Chondrocyte (in vitro differentiated cells): ENCODE measurements around the gene ZNF345. TPM values are rescaled to one million over a fixed set of nuclear protein-coding genes. Genes with fewer than 3 reads are reported as not detected.

Experiments used
- DNase-seq: peaks from one replicate; pipeline ENCODE4 v3.0.0; 2021; ENCODE audit warnings: mixed read lengths, low spot score
- H3K27ac Mint-ChIP-seq: one replicate; pipeline ENCODE4 v1.8.0; 2021; ENCODE audit warnings: mild to moderate bottlenecking, moderate library complexity, mixed read lengths; ENCODE audit not compliant: unreplicated experiment
- H3K27me3 Mint-ChIP-seq: 2 replicates; pipeline ENCODE4 v1.8.0; 2021; ENCODE audit warnings: low read depth, mixed read lengths
- H3K36me3 Mint-ChIP-seq: 2 replicates; pipeline ENCODE4 v1.8.0; 2021; ENCODE audit warnings: low read depth, mixed read lengths
- H3K4me1 Mint-ChIP-seq: 2 replicates; pipeline ENCODE4 v1.8.0; 2021; ENCODE audit warnings: low read depth, mild to moderate bottlenecking, mixed read lengths
- H3K4me3 Mint-ChIP-seq: one replicate; pipeline ENCODE4 v1.8.0; 2021; ENCODE audit warnings: mild to moderate bottlenecking, moderate library complexity, mixed read lengths; ENCODE audit not compliant: unreplicated experiment
- H3K9me3 Mint-ChIP-seq: 2 replicates; pipeline ENCODE4 v1.8.0; 2021; ENCODE audit warnings: low read depth, mixed read lengths
- CTCF ChIP-seq: fragments of 200-600 bp; sonication (generic); IDR thresholded peaks from 2 replicates; pipeline ENCODE4 v1.5.0; 2021; ENCODE audit warnings: antibody characterized with exemption, mild to moderate bottlenecking, moderate library complexity
- total RNA-seq: library from RNA; stranded (reverse); gene quantifications from 3 replicates; pipeline ENCODE4 v1.2.1, GENCODE V29; 2021

The ZNF345 gene
- total RNA-seq, 1 donor from 2014 or later, result 4.7 TPM

DNA sequence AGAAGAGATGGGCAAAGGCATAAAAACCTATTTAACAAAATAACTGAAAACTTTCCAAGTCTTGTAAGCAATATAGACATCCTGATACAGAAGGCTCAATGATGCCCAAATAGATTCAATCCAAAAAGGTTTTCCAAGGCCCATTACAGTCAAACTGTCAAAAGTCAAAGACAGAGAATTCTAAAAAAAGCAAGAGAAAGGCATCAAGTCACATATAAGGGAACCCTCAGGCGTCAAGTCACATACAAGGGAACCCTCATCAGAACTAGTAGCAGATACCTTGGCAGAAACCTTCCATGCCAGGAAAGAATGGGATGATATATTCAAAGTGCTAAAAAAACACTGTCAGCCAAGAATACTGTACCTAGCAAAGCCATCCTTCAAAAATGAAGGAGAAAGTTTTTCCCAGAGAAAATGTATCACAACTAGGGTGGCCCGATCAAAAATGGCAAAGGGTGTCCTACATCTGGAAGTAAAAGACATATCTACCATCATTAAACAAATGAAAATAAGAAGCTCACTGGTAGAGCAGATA lies 44.2 kb downstream of the ZNF345 start:
- H3K27me3 Mint-ChIP-seq, result no peaks in the 10 kb centered on the region
- no peak for DNase-seq
- no peak for TF ChIP-seq CTCF
- H3K27ac Mint-ChIP-seq, result no peak overlapping the region
- no peak overlapping the region for H3K4me3 Mint-ChIP-seq
- peaks cover 79% of the 10 kb centered on the region for H3K36me3 Mint-ChIP-seq
- no peaks in the 10 kb centered on the region for H3K4me1 Mint-ChIP-seq
- peaks cover 76% of the 10 kb centered on the region for H3K9me3 Mint-ChIP-seq

DNA sequence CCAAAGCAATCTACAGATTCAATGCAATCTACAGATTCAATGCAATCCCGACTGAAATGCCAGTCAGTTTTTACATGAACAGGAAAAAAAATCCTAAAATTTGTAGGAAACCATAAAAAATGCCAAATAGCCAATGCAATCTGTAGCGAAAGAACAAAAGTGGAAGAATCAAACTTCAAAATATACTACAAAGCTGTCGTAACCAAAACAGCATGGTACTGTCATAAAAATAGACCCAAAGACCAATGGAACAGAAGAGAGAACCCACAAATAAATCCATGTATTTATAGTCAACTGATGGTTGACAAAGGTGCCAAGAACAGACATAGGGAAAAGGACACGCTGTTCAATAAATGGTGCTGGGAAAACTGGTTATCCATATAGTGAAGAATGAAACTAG lies 47.7 kb downstream of the ZNF345 start:
- no peak overlapping the region for H3K27ac Mint-ChIP-seq

DNA sequence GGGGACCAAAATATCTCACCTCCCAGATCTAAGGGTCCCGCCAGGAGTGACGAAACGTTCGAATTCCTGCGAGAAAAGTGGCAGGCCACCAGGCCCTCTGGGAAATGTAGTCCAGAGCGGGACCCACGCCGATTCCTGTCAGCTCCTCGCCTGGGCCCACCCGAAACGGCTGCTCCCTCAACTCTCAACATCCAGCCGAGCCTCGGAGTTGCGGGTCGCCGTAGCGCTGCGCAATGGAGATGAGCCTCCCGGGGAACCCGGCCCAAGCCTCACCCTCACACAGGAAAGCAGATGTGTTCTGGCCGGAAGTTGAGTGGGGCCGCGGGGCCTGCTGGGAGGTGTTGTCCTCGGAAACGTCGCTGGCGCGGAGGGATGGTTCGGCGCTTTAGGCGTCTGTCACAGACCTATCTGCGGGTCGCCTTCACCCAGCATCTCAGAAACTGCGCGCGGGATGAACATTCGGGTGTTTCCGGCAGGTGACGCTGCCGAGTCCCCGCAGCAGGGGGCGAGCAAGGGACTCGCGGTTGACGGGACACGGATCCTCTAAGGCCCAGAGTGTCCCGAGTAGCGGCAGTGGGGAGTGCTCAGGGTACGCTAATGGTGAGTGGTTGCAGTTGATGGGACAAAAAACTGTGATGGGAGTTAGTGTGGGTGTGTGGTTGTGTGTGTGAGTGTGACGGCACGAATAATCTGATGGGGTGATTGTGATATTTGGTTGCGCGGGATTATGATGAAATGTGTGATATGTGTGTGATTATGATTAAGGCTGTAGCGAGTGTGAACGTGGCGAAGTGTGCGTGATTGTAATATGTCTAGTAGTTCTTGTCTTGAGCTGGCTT lies 65.5 kb downstream of the ZNF345 start, which contains the start of the genes ZNF568 and ZNF829:
TSS of gene ZNF568 (plus strand) at position 341 of the 839 bp plus-strand sequence. CDS start 6,439 bp downstream, outside the sequence.
TSS of gene ZNF829 (minus strand) at position 300 of the 839 bp plus-strand sequence. CDS start 1,124 bp downstream, outside the sequence.
- DNase-seq, result peak; percentile 96
- peaks cover 41% of the 10 kb centered on the region for H3K9me3 Mint-ChIP-seq
- H3K36me3 Mint-ChIP-seq, result peaks cover 47% of the 10 kb centered on the region
- TF ChIP-seq CTCF, result peak; percentile 87
- H3K27ac Mint-ChIP-seq, result peak within 1 kb of the TSS; percentile 95
- H3K27me3 Mint-ChIP-seq, result no peaks in the 10 kb centered on the region
- H3K4me1 Mint-ChIP-seq, result peaks cover 19% of the 10 kb centered on the region
- H3K4me3 Mint-ChIP-seq, result peak within 1 kb of the TSS; percentile 85

More for the DNA sequence above, 47.7 kb downstream of the ZNF345 start:
- no peak for TF ChIP-seq CTCF
- peaks cover 77% of the 10 kb centered on the region for H3K36me3 Mint-ChIP-seq
- H3K27me3 Mint-ChIP-seq, result no peaks in the 10 kb centered on the region
- H3K4me3 Mint-ChIP-seq, result no peak overlapping the region
- H3K4me1 Mint-ChIP-seq, result no peaks in the 10 kb centered on the region
- H3K9me3 Mint-ChIP-seq, result peaks cover 72% of the 10 kb centered on the region
- DNase-seq, result no peak

GRCh38 chr19:36916991-36917390 lies 66.3 kb downstream of the ZNF345 start:
- H3K4me3 Mint-ChIP-seq, result peak overlapping the region; percentile 85
- no peak for DNase-seq
- TF ChIP-seq CTCF, result no peak
- peaks cover 38% of the 10 kb centered on the region for H3K9me3 Mint-ChIP-seq
- H3K36me3 Mint-ChIP-seq, result peaks cover 47% of the 10 kb centered on the region
- peak overlapping the region; percentile 95 for H3K27ac Mint-ChIP-seq
- peaks cover 19% of the 10 kb centered on the region for H3K4me1 Mint-ChIP-seq
- no peaks in the 10 kb centered on the region for H3K27me3 Mint-ChIP-seq

DNA sequence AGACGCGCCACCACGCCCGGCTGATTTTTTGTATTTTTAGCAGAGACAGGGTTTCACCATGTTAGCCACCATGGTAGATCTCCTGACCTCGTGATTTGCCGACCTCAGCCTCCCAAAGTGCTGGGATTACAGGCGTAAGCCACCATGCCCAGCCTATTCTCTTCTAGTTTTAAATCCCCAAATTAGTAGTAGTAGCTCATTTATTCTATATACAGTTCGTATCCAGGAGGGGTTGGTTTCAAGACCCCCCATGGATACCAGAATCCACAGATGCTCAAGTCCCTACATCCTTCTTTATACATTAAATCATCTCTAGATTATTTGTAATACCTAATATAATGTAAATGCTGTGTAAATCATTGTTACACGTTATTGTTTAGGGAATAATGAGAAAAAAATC lies 67.4 kb downstream of the ZNF345 start:
- H3K4me3 Mint-ChIP-seq, result no peak overlapping the region
- H3K27ac Mint-ChIP-seq, result no peak overlapping the region
- TF ChIP-seq CTCF, result no peak
- peaks cover 52% of the 10 kb centered on the region for H3K36me3 Mint-ChIP-seq
- no peak for DNase-seq
- no peaks in the 10 kb centered on the region for H3K27me3 Mint-ChIP-seq
- H3K9me3 Mint-ChIP-seq, result peaks cover 38% of the 10 kb centered on the region
- H3K4me1 Mint-ChIP-seq, result peaks cover 19% of the 10 kb centered on the region
